HEK293T (cell line): ENCODE data around the gene MOCS1.

Experiments used
- CTCF ChIA-PET: fragments of 350-600 bp; formaldehyde crosslinking; extraction: SDS; loops from one replicate; lab custom pipeline; 2021; ENCODE audit warnings: antibody characterized with exemption, inconsistent platforms; lab: Yijun Ruan, JAX
- POLR2A ChIA-PET: fragments of 350-600 bp; formaldehyde crosslinking; extraction: SDS; loops from one replicate; lab custom pipeline; 2020; ENCODE audit warnings: antibody characterized with exemption, inconsistent platforms; lab: Yijun Ruan, JAX
- DNase-seq: peaks from one replicate; pipeline ENCODE4 v3.0.0; 2012; ENCODE audit warnings: mixed read lengths; ENCODE audit errors: extremely low spot score
- ARNT ChIP-seq: fragments of 450-650 bp; IDR thresholded peaks from 2 replicates; pipeline ENCODE4 v1.6.1; 2017; ENCODE audit warnings: mild to moderate bottlenecking
- BHLHE40 ChIP-seq: fragments of 450-650 bp; IDR thresholded peaks from 2 replicates; pipeline ENCODE4 v1.6.1; 2016; ENCODE audit warnings: mild to moderate bottlenecking, moderate library complexity, borderline replicate concordance
- CTBP1 ChIP-seq: fragments of 450-650 bp; IDR thresholded peaks from 2 replicates; pipeline ENCODE4 v1.6.1; 2016; ENCODE audit warnings: borderline replicate concordance
- ELF4 ChIP-seq: fragments of 450-650 bp; IDR thresholded peaks from 2 replicates; pipeline ENCODE4 v1.6.1; 2017; ENCODE audit warnings: antibody characterized with exemption
- FOXA1 ChIP-seq: fragments of 450-650 bp; IDR thresholded peaks from 2 replicates; pipeline ENCODE4 v1.6.1; 2016; ENCODE audit warnings: mild to moderate bottlenecking
- FOXK2 ChIP-seq: fragments of 450-650 bp; IDR thresholded peaks from 2 replicates; pipeline ENCODE4 v1.6.1; 2016; ENCODE audit warnings: mild to moderate bottlenecking
- FOXM1 ChIP-seq: fragments of 450-650 bp; IDR thresholded peaks from 2 replicates; pipeline ENCODE4 v1.6.1; 2017; ENCODE audit warnings: mild to moderate bottlenecking, borderline replicate concordance
- HDGF ChIP-seq: fragments of 450-650 bp; IDR thresholded peaks from 2 replicates; pipeline ENCODE4 v1.6.1; 2017; ENCODE audit warnings: antibody characterized with exemption, borderline replicate concordance
- L3MBTL2 ChIP-seq: fragments of 450-650 bp; conservative IDR thresholded peaks from 2 replicates; pipeline ENCODE4 v1.6.1; 2016; ENCODE audit warnings: mild to moderate bottlenecking
- LEF1 ChIP-seq: fragments of 450-650 bp; IDR thresholded peaks from 2 replicates; pipeline ENCODE4 v1.6.1; 2017; ENCODE audit warnings: mild to moderate bottlenecking, borderline replicate concordance
- NFRKB ChIP-seq: fragments of 450-650 bp; IDR thresholded peaks from 2 replicates; pipeline ENCODE4 v1.6.1; 2016; ENCODE audit warnings: mild to moderate bottlenecking, moderate library complexity
- SP1 ChIP-seq: fragments of 450-650 bp; IDR thresholded peaks from 2 replicates; pipeline ENCODE4 v1.6.1; 2017
- SUZ12 ChIP-seq: fragments of 450-650 bp; IDR thresholded peaks from 2 replicates; pipeline ENCODE4 v1.6.1; 2016; ENCODE audit warnings: mild to moderate bottlenecking
- TARDBP ChIP-seq: fragments of 450-650 bp; IDR thresholded peaks from 2 replicates; pipeline ENCODE4 v1.6.1; 2016
- ZNF384 ChIP-seq: fragments of 450-650 bp; IDR thresholded peaks from 2 replicates; pipeline ENCODE4 v1.6.1; 2016
- TF ChIP-seq, protein P1 (sequence below): fragments of 450-650 bp; IDR thresholded peaks from 2 replicates; pipeline ENCODE4 v1.6.1; 2016

The MOCS1 gene

DNA sequence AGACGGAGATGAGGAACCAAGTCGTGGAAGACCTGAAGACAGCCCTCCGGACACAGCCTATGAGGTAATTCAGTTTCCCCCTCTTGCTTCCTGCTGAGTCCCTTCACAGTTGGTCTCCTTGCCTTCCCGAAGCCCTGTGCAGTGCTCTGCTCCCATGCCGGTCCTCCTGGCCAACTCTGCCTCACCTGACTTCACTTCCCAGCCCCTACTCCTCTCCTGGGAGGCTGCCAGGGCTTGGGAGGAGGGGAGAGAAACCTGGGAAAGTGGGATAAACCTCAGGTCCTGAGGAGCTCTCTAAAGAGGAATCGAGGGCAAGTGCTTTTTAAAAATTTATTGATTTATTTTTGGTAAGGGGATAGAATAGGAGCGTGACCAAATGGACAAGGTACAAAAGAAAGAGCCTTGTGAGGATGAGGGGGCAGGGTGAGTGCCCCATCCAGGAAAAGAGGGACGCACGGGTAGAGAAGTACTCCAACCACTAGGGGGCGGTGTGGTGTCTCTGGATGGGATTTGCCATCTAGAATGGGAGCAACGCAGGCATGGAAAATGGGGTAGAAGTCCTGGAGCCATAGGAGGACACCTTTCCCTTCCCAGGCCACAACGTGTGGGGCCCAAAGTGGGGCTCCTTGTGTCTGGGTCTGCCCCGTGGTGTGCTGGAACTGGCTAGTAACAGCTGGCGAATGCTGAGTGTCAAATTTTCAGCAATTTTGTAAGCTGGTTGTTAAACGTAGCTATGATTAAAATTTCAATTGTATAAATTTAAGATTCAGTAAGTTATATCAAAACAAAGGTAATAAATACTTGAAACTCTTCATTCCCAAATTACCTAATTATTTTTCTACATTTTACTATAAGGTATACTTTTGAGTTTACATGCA lies 69.0 kb downstream of the MOCS1 start:
- TF ChIP-seq BHLHE40 (no peak), ARNT (no peak), HDGF (no peak), NFRKB (no peak), LEF1 (no peak), L3MBTL2 (no peak), CTBP1 (no peak), ZNF384 (no peak), FOXK2 (no peak), ELF4 (no peak), TARDBP (no peak)
- CTCF ChIA-PET: interaction anchor here (0.6 to 1.9 kb wide), 5 partner anchors 9 to 1275 kb away, joined by 3 to 5 read pairs (median 4); no protein-coding TSS in a partner anchor

DNA sequence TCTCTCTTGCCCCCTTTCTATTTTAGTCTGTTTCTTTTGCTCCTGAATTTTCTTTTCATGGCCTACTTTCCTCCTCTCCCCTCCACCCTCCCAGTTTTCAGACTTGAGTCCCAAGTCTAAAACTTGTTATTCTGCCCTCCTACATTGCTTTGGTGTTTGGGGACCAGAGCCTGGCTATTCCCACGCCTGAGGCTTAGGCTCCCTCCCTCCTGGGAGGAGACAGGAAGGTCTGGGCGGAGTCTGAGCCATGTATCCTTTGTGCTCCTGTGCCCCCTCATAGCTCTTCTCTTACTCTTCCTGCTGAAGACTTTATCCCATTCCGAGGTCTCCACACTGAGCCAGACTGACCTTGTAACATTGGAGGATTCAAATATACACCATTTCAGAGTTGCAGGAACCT lies 72.6 kb downstream of the MOCS1 start:
- ChIA-PET CTCF (no interaction called here), POLR2A (no interaction called here)
- DNase-seq: no peak
- TF ChIP-seq SUZ12 (no peak), L3MBTL2 (no peak), CTBP1 (no peak), ZNF384 (no peak), ELF4 (no peak), FOXM1 (no peak), FOXK2 (no peak), HDGF (no peak), SP1 (no peak), BHLHE40 (no peak), FOXA1 (no peak)
- TF ChIP-seq, protein P1, sequence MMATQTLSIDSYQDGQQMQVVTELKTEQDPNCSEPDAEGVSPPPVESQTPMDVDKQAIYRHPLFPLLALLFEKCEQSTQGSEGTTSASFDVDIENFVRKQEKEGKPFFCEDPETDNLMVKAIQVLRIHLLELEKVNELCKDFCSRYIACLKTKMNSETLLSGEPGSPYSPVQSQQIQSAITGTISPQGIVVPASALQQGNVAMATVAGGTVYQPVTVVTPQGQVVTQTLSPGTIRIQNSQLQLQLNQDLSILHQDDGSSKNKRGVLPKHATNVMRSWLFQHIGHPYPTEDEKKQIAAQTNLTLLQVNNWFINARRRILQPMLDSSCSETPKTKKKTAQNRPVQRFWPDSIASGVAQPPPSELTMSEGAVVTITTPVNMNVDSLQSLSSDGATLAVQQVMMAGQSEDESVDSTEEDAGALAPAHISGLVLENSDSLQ: no peak

More for the DNA sequence above, 69.0 kb downstream of the MOCS1 start:
- POLR2A ChIA-PET: no interaction called here
- peak; percentile 76 for DNase-seq

DNA sequence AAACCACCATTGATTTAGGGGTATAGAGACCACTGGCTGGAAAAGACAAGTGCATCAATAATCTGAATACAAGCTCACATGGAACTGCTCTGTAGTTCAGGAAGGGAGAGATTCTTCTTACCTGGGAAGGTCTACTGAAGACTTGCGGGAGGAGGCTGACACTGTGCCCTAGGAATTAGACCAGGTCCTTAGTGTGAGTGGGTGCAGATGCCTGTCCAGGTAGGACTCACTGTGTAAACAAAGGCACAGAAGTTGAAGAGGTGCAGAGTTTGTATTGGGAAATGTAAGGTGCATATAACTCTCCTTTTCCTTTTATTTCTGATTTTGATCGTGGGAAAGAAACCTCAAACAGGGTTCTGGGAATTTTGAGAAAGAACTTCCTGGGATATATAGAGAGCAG lies 75.2 kb downstream of the MOCS1 start:
- CTCF ChIA-PET: no interaction called here
- POLR2A ChIA-PET: no interaction called here
- no peak for DNase-seq
- TF ChIP-seq, protein P1: no peak
- TF ChIP-seq ARNT (no peak), NFRKB (no peak), SP1 (no peak), TARDBP (no peak)

DNA sequence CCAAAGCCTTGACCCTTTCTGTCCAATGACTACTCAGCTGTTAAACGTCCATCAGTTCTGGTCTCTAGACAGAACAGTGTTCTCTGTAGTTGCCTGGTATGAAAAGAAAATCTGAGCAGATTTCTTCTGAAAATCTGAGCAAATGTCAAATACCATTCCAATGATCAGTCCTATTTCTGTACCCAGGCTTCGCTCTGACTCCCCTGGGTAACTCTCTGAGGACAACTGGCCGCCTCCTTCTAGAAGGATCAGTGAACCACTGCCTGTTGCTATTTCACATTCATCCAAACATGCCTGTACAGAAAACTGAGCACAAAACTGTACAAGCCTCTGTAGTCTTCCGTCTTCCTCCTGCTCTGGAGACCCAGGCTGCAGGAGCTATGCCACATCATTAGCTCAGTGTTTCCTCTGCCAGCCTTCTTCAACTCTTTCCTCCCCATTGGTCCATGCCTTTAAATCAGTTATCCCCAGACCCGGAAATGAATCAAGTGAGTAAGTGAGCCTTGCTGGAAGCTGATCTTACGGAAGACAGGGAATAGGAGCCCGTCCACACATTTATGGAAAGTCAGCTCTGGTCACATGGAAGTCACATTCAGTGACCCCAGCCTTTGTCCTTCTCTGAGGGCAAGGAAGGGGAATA lies 78.8 kb downstream of the MOCS1 start:
- POLR2A ChIA-PET: no interaction called here
- CTCF ChIA-PET: interaction anchor here (0.6 to 0.7 kb wide), 2 partner anchors 10 to 486 kb away, joined by 3 read pairs; no protein-coding TSS in a partner anchor
- TF ChIP-seq CTBP1: no peak
- no peak for TF ChIP-seq L3MBTL2
- TF ChIP-seq LEF1: no peak
- no peak for TF ChIP-seq HDGF
- TF ChIP-seq SUZ12: no peak
- no peak for TF ChIP-seq FOXK2
- TF ChIP-seq, protein P1: no peak
- TF ChIP-seq ELF4: no peak
- TF ChIP-seq ZNF384: no peak
- TF ChIP-seq FOXM1: no peak
- no peak for TF ChIP-seq TARDBP
- TF ChIP-seq ARNT: no peak
- no peak for TF ChIP-seq NFRKB
- no peak for TF ChIP-seq FOXA1
- TF ChIP-seq SP1: no peak
- no peak for TF ChIP-seq BHLHE40
- no peak for DNase-seq
